PC-9 (cell line): Measurements from ENCODE around the gene RIMKLB. TPM values are rescaled to one million over a fixed set of nuclear protein-coding genes. Genes with fewer than 3 reads are reported as not detected.

Experiments
- BruUV-seq: library from RNA; stranded (reverse); fragments of 400-500 nt; replicated peaks from 2 replicates; lab custom pipeline; 2021; lab: Mats Ljungman, UMichigan
- CTCF ChIA-PET: fragments of 300-600 bp; sonication (Branson Sonifier 250); formaldehyde crosslinking; loops from one replicate; lab custom pipeline; 2022; ENCODE audit warnings: antibody characterized with exemption; lab: Charles Lee
- POLR2A ChIA-PET: fragments of 300-600 bp; sonication (Branson Sonifier 250); formaldehyde crosslinking; loops from one replicate; lab custom pipeline; 2022; ENCODE audit warnings: antibody characterized with exemption; ENCODE audit not compliant: unreplicated experiment; lab: Charles Lee
- DNase-seq, 2 experiments: peaks; one replicate each; pipeline versions ENCODE4 v3.0.0 to v3.0.0-alpha.2; 2015 to 2022; ENCODE audit warnings: mixed read lengths in 1 of 2
- H2AFZ ChIP-seq: fragments of 200-600 bp; sonication (generic); 2 replicates; pipeline ENCODE4 v1.8.1; 2017; ENCODE audit warnings: antibody characterized with exemption
- H3F3A ChIP-seq: fragments of 200-600 bp; sonication (generic); 2 replicates; pipeline ENCODE4 v1.8.1; 2017; ENCODE audit warnings: antibody characterized with exemption, mild to moderate bottlenecking, low read depth; ENCODE audit not compliant: insufficient read depth
- H3K27ac ChIP-seq: fragments of 200-600 bp; sonication (generic); 2 replicates; pipeline ENCODE4 v1.6.1; 2016; ENCODE audit warnings: mixed run types
- H3K27me3 ChIP-seq: fragments of 200-600 bp; sonication (generic); 2 replicates; pipeline ENCODE4 v1.6.1; 2016; ENCODE audit warnings: low read depth, mixed run types; ENCODE audit not compliant: insufficient read depth
- H3K36me3 ChIP-seq: fragments of 200-600 bp; sonication (generic); 2 replicates; pipeline ENCODE4 v1.6.1; 2016; ENCODE audit warnings: low read depth, mixed run types
- H3K4me1 ChIP-seq: fragments of 200-600 bp; sonication (generic); replicated peaks from 2 replicates; pipeline ENCODE4 v1.6.1; 2016; ENCODE audit warnings: mixed run types; ENCODE audit not compliant: insufficient read depth
- H3K4me2 ChIP-seq: fragments of 200-600 bp; sonication (generic); 2 replicates; pipeline ENCODE4 v1.6.1; 2017; ENCODE audit warnings: mixed run types
- H3K4me3 ChIP-seq: fragments of 200-600 bp; sonication (generic); 2 replicates; pipeline ENCODE4 v1.6.1; 2016; ENCODE audit warnings: mixed run types
- H3K79me2 ChIP-seq: fragments of 200-600 bp; sonication (generic); 2 replicates; pipeline ENCODE4 v1.6.1; 2017; ENCODE audit warnings: low read depth, mixed run types
- H3K9me2 ChIP-seq: fragments of 200-600 bp; sonication (generic); 2 replicates; pipeline ENCODE4 v1.8.1; 2017; ENCODE audit warnings: mild to moderate bottlenecking; ENCODE audit not compliant: insufficient read depth
- H3K9me3 ChIP-seq: fragments of 200-600 bp; sonication (generic); 2 replicates; pipeline ENCODE4 v1.8.1; 2016; ENCODE audit warnings: low read depth; ENCODE audit not compliant: insufficient read depth
- H4K20me1 ChIP-seq: fragments of 200-600 bp; sonication (generic); 2 replicates; pipeline ENCODE4 v1.8.1; 2017; ENCODE audit not compliant: insufficient read depth
- EZH2 ChIP-seq: fragments of 200-600 bp; sonication (generic); IDR thresholded peaks from 2 replicates; pipeline ENCODE4 v1.8.0; 2017; ENCODE audit warnings: antibody characterized with exemption, low read depth
- intact Hi-C: fragments of 100-400 bp; cut with micrococcal nuclease; formaldehyde crosslinking; loops from one replicate; pipeline ENCODE4 v1.10.0; 2022; ENCODE audit not compliant: unreplicated experiment
- total RNA-seq: library from RNA; stranded (reverse); gene quantifications from 2 replicates; pipeline ENCODE4 v1.2.3, GENCODE V29; 2021
- TF ChIP-seq, protein P1 (sequence below): fragments of 200-600 bp; sonication (generic); conservative IDR thresholded peaks from 2 replicates; pipeline ENCODE4 v1.6.1; 2017; ENCODE audit warnings: mixed run types, antibody characterized with exemption, mild to moderate bottlenecking, moderate library complexity

Gene RIMKLB
- total RNA-seq, 1 experiment from 2014 or later: 64.8 TPM

- H3K4me3 ChIP-seq: peak overlapping the region; percentile 92; the same call in 1 of the 2 replicates
- intact Hi-C loops: loop anchor here (5.0 kb wide), 1 partner anchor 248 kb away; the partner anchor contains the start of gene M6PR
- H3K4me2 ChIP-seq: peak overlapping the region; percentile 77
- POLR2A ChIA-PET: interaction anchor here (0.6 kb wide), 1 partner anchor 214 kb away, joined by 3 read pairs; no protein-coding TSS in a partner anchor
- TF ChIP-seq EZH2: no peak
- TF ChIP-seq, protein P1, sequence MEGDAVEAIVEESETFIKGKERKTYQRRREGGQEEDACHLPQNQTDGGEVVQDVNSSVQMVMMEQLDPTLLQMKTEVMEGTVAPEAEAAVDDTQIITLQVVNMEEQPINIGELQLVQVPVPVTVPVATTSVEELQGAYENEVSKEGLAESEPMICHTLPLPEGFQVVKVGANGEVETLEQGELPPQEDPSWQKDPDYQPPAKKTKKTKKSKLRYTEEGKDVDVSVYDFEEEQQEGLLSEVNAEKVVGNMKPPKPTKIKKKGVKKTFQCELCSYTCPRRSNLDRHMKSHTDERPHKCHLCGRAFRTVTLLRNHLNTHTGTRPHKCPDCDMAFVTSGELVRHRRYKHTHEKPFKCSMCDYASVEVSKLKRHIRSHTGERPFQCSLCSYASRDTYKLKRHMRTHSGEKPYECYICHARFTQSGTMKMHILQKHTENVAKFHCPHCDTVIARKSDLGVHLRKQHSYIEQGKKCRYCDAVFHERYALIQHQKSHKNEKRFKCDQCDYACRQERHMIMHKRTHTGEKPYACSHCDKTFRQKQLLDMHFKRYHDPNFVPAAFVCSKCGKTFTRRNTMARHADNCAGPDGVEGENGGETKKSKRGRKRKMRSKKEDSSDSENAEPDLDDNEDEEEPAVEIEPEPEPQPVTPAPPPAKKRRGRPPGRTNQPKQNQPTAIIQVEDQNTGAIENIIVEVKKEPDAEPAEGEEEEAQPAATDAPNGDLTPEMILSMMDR: no peak
- peaks cover 16% of the 10 kb centered on the region for H3K4me1 ChIP-seq
- H3K9me2 ChIP-seq: no peaks in the 10 kb centered on the region
- H3K27ac ChIP-seq: no peak overlapping the region
- H3K79me2 ChIP-seq: peaks cover 51% of the 10 kb centered on the region
- BruUV-seq: TSS peak; percentile 37
- no peak for DNase-seq
- peaks cover 23% of the 10 kb centered on the region for H4K20me1 ChIP-seq
- H3K27me3 ChIP-seq: no peaks in the 10 kb centered on the region
- no peak overlapping the region for H2AFZ ChIP-seq
- peaks cover 14% of the 10 kb centered on the region; the same call in 1 of the 2 replicates for H3F3A ChIP-seq
- H3K36me3 ChIP-seq: no peaks in the 10 kb centered on the region; the same call in 1 of the 2 replicates
- CTCF ChIA-PET: interaction anchor here (0.6 kb wide), 1 partner anchor 41 kb away, joined by 7 read pairs; no protein-coding TSS in a partner anchor
- no peaks in the 10 kb centered on the region for H3K9me3 ChIP-seq
Observed at GRCh38 chr12:8699714-8700113, 1.9 kb downstream of the RIMKLB start.

- BruUV-seq: no TSS peak
- Histone ChIP-seq H3K4me2 (no peak overlapping the region), H4K20me1 (peaks cover 29% of the 10 kb centered on the region), H3K4me3 (no peak overlapping the region), H3K27me3 (no peaks in the 10 kb centered on the region), H3K4me1 (peaks cover 16% of the 10 kb centered on the region), H3K27ac (no peak overlapping the region), H3K79me2 (peaks cover 56% of the 10 kb centered on the region), H3K36me3 (no peaks in the 10 kb centered on the region; the same call in 1 of the 2 replicates), H3K9me3 (no peaks in the 10 kb centered on the region), H3K9me2 (no peaks in the 10 kb centered on the region), H3F3A (peaks cover 13% of the 10 kb centered on the region; the same call in 1 of the 2 replicates), H2AFZ (no peak overlapping the region)
- CTCF ChIA-PET: interaction anchor here (0.6 to 0.7 kb wide), 3 partner anchors 11 to 1504 kb away, joined by 3 to 8 read pairs (median 4); no protein-coding TSS in a partner anchor
- DNase-seq: no peak
- intact Hi-C loops: no loop called here
- POLR2A ChIA-PET: interaction anchor here (0.5 kb wide), 1 partner anchor 330 kb away, joined by 3 read pairs; no protein-coding TSS in a partner anchor
- TF ChIP-seq, protein P1: no peak
- no peak for TF ChIP-seq EZH2
Observed at GRCh38 chr12:8701046-8701660, 3.4 kb downstream of the RIMKLB start.

DNA sequence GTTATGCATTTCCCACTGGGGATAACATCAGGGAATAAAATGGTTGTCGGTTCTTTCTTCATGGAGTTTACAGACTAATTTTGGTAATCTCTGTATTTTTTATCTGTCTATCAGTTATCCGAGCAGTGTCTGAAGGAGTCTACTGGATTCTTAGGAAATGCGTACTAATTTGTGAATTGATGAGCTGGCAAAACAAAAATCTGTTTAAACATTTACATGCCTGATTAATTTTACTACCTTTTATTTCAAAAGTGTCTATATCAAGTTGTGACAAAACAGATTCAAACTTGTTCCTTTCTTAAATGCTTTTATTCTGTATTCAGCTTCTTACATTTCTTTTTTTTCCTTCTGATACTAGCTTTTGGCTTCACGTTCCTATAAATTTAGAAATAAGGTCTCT is 4.4 kb downstream of the RIMKLB start:
- CTCF ChIA-PET: interaction anchor here (0.6 to 1.0 kb wide), 2 partner anchors 12 to 45 kb away, joined by 4 read pairs; no protein-coding TSS in a partner anchor
- H3K27ac ChIP-seq: no peak overlapping the region
- H3K4me2 ChIP-seq: no peak overlapping the region
- no peaks in the 10 kb centered on the region for H3K9me3 ChIP-seq
- no peak for DNase-seq
- peaks cover 29% of the 10 kb centered on the region for H4K20me1 ChIP-seq
- H3K4me1 ChIP-seq: peaks cover 16% of the 10 kb centered on the region
- H3K4me3 ChIP-seq: no peak overlapping the region
- no peak overlapping the region for H2AFZ ChIP-seq
- no peaks in the 10 kb centered on the region for H3K27me3 ChIP-seq
- no TSS peak for BruUV-seq
- POLR2A ChIA-PET: interaction anchor here (0.5 to 0.6 kb wide), 2 partner anchors 8 to 10 kb away, joined by 3 to 5 read pairs; no protein-coding TSS in a partner anchor
- no peaks in the 10 kb centered on the region for H3K9me2 ChIP-seq
- H3K79me2 ChIP-seq: peaks cover 56% of the 10 kb centered on the region
- H3F3A ChIP-seq: peaks cover 3% of the 10 kb centered on the region; the same call in 1 of the 2 replicates
- no peaks in the 10 kb centered on the region; the same call in 1 of the 2 replicates for H3K36me3 ChIP-seq
- TF ChIP-seq, protein P1: no peak
- intact Hi-C loops: no loop called here
